ENCODE measurements around the gene USP20.

The USP20 gene

DNA sequence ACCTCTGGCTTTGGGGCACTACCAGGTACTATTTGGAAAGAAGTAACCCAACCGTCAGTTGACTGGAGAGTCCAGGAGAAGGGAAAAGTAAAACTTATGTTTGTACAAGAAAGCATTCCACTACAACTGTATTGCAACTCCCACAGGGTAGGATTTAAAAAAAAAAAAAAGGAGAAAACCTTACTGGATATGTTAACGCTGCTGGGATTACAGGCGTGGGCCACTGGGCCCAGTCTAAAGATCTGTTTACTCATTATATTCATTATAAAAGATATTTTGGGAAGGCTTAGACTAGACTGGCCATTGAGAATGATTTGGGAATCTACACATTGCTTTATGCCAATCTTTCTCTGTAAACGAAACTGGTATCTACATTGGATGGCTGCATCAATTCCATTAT lies 86.6 kb downstream of the USP20 start:
- DNase-seq: no peak

GRCh38 chr9:129923589-129923988 lies 88.3 kb downstream of the USP20 start:
- no peak for DNase-seq

DNA sequence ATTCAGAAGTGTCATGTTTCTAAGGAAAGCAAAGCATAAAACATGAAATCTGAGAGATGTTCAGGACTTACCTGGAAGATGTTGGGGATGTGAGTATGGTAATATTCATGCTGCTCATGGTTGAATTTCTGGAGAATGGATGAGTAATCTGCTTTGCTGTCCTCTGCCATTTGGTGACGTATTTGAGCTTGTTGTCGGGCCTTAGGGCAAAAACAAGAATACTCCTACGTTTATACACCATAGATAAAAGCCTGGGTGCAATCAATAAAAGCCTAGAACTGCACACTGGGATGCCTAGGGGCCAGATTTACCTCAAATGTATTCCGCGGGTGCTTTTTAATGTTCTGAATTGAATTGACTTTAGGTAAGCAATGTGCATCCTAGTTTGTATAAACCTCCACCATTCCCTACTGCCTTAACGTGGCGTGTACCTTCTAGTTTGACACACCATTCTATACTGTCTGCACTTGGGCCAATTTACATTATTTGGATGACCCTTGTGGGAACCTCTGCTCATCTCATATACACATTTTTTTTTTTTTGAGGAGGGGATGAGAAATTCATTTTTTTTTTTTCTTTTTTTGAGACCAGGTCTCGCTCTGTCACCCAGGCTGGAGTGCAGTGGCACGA lies 94.4 kb downstream of the USP20 start:
- DNase-seq: no peak

DNA sequence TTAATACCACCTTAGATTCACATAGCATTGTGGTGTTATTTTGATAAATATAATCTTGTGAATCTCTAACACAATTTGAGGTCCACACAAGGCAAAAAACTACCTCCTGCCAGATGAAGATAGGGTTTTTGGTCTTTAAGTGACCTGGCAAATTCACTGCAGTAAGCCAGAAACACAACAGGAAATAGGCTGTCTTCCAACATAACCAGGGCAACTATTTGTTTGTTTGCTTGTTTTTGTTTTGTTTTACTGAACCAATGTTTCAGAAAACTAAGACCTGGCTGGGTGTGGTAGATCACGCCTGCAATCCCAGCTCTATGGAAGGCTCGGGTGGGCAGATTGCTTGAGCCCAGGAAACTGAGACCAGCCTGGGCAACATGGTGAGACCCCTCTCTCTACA lies 95.5 kb downstream of the USP20 start:
- DNase-seq: no peak

Data from stimulated activated naive CD4-positive, alpha-beta T cell (primary cell).